HG03432 (cell line): ENCODE measurements around the gene GABBR2.
A peak's percentile ranks its signal among the peaks of the same experiment; 100 is the strongest.

Experiments
- ATAC-seq: cut with Tn5 transposase; IDR thresholded peaks from one replicate; pipeline ENCODE4 v1.9.1; 2021; ENCODE audit warnings: mild to moderate bottlenecking, moderate library complexity; ENCODE audit not compliant: unreplicated experiment

Gene GABBR2

DNA sequence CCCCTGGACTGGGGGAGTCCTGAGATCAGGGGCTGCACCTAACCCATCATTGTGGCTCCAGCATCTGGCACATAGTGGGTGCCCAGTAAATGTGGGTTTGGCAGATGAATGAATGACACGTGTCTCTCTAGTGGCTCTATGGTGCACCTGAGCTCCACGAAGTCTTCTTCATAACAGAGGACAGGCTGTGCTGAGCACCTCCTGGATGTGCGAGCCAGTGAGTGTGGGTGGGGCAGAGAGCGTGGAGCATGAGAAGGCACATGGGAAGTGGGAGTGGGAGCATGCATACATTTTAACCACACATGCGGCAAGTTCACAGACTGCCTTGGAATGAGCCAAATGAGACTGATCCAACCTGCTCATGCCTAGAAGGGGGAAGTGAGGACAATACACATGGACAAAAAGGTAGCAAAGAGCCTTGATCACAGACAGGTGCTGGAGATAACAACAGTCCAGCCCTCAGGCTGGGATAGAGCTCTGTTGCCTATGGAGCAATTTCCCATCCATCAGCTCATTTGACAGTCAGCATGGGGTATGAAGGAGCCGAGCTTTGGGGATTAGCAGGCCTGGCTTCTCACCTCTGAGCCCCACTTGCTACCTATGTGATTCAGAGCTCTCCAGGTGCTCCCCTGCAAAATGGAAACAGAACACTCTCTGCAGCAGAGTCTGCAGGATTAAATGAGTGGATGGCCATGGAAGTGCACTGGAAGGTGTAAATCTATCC is 377.0 kb downstream of the GABBR2 start:
- no peak for ATAC-seq

DNA sequence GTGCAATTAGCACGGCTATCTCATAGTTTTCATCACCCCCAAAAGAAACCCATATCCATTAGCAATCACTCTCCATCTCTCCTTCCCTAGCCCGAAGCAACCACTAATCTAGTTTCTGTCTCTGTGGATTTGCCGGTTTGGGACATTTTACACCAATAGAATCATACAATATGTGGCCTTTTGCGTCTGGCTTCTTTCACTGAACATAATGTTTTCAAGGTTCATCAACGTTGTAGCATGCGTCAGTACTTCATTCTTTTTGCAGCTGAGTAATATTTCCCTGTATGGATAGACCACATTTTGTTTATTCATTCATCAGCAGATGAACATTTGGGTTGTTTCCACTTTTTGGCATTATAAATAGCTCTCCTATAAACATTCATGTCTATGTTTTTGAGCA is 377.9 kb downstream of the GABBR2 start:
- ATAC-seq: no peak

DNA sequence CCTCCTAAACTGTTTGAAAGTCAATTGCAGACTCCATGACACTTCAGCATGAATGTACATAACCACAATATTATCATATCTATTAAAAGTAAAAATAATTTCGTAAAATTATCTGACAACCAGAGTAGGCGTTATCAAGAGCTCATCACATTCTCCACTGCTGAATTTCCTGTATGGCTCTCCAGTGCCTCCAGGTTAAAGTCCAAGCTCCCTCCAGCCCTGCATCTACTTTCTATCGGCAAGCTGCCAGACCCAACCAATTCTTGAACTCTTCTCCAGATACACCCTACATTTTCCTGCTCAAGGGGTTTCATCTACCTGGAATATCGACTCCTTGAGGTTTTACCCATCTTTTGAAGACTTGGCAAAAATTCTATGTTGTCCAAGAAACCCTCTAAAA is 378.8 kb downstream of the GABBR2 start:
- ATAC-seq: no peak

DNA sequence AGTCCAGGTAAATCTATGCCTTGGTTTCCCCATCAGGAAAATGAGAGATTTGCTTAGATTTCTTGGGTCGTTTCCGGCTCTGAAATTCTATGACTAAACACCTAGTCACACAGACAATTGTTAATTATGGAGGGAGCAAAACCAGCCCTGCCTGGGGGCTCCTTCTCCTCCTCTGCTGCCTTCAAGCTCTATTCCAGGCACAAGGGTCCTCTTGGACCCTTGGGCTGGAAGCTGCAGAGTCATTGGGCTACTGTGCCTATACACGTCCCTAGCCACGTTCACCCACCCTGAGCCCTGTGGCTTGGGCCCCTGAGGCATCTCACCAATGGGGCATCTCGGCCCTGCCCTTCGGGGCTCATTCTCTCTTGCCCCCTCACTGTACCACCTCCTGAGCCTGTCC is 379.5 kb downstream of the GABBR2 start:
- ATAC-seq: no peak

DNA sequence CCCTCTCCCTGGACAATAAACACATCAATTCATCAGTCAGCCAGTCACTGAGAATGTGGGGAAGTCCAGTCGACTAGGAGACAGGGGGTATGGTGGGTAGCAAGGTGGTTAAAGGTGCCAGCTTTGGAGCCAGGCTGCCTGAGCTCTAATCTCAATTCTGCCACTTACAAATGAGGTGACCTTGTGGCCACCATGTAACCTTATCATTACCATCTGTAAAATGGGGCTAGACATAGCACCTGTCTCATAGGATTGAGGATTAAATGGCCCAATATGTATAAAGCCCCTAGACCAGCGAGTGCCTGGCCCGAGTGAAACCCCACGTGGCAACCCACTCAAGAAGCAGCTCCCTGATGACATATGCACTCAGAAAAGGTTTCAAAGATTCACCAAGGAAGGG is 380.0 kb downstream of the GABBR2 start:
- no peak for ATAC-seq

DNA sequence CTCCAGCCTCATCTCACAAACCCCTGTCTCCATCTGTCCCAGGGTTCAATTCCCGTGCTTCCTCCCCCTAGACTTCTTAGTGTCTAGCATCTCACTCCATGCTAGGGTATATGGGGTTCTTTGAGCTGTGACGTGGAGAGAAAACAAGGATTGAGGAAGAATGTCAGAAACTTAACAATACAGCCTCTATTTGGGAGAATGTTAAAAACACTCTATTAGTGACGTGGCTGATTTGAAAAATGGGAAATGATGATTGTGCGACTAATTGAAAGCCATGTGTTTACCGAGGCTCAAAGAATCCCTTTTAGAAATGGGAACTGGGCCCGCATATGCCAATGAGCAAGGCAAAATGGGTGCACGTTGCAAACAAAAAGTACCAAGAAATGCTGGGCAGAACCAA is 380.6 kb downstream of the GABBR2 start:
- ATAC-seq: no peak

DNA sequence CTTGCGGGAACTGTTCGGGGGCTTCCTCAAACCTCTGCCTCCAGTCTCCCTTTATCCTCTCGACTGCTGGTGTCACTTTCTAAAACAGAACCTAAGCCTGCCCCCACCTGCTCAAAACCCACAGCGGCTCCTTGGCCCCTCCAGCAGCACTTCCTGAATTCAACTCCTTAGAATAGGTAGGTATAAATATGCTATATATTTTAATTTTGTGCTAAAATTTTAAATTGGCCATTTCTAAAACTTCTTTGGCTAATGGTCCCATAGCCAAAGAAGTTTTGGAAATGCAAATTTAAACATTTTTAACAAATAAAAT is 381.5 kb downstream of the GABBR2 start:
- no peak for ATAC-seq

DNA sequence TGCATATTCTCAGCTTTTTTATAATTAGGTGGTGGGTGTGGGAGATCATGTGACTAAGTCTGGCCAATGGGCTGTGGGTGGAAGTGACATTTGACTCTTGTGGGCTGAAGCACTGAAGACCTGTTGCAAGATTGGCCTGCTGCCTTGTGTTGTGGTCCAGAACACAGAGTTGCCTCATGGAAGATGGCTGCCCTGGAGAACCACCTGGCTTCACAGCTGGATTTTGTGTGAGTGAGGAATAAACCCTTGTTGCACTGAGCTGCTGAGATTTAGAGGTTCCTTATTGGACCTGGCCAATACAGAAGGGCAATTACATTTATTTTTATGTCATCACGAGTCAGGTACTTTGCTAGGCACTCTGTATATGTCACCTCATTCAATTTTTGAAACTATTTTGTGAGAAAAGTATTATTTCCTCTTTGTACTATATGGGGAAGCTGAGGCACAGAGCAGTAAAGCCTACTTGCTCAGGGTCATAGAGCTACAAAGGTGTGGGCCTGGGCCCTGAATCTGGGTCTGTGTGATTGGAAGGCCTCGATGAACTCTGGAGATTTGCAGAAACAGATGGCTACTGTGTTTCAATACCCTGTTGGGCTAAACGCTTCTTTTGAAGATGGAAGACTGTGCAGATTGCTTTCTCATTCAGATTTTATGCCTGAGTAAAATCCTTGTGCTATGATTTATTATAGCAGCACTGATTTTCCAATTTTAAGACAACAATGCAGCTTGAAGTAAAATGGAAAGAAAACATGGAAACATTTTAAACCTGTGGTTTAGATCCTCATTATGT is 382.1 kb downstream of the GABBR2 start:
- ATAC-seq: no peak

DNA sequence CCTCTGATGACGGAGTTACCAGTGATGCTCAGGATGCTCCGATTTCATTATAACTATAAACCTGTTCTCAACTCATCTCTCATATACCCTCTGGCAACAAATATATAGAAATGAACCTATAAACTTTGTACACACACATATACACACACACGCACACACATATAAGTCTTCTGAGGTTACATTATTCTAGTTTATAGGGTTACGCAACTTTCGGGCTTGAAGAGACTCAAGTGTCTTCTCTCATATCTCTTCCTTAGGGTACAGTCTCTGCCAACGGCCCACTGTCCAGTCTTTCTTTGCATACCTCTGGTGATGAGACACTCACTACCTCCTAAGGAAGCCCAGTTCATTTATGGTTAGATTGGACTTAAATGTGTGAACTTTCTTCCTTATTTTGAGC is 383.9 kb downstream of the GABBR2 start:
- ATAC-seq: no peak

DNA sequence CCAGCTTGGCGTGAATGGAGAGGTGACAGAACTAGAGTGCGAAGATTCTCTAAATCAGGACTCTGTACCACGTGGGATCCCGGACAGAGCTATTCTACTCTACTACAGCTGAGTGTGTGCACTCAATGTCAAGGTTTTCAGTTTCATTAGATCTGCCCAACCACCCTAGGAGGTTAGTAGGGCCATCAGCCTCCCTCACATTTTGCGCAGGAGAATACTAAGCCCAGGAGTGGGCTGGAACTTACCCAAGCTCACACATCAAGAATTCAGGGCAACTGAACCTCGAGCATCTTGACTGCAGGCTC is 385.0 kb downstream of the GABBR2 start:
- ATAC-seq: no peak

DNA sequence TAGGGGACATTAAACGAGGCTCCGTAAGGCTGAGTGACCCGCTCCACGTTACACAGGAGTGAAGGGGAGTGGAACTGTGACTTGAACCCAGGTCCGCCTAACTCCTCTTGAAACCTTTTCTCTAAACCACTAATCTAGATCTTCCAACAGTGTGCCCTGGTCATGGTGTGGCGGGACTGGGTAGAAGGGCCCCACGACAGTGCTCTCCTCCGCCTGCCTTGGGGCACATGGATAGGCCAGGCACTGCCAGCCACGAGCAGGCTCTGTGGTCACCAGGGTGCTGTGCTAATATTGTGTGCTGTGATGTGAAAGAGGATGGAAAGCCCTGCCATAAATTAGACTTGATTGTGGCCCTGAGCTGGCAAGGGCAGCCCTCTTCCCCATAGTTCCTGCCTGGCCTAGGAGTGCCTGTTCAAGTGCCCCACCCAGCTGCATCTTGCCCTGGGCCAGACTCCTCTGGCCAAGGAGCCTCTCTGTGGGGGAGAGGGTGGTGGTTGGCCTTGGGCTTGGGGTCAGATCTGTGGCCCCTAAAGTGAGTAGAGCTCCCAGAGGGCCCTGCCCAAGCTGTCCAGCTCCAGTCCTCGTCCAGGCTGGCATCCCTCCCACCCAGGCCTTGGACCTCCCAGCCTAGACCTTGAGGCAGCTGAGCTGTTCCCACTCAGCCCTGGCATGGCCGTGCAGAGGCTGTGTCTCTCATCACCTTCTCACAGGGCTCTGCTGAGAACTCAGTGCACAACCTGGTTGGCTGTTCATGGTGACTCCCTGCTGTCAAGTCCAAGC is 385.5 kb downstream of the GABBR2 start:
- ATAC-seq: no peak

DNA sequence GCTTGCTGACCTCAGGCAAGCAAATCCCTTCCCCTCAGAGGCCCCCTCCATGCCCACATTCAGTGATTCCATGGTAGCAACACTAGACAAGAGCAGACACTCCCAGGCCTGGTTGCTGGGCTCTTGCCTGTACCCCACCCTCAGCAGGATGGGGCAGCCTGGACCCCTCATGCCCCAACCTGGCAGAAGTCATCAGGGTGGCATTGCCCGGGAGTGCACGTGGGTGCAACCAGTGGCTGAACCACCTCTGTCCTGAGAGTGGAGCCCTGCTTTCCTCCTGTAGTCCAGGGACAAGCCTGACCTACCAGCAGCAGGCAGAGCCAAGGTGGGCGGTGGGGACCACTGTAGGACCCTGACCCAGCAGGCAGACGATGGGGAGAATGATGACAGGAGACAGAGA is 387.5 kb downstream of the GABBR2 start:
- no peak for ATAC-seq

DNA sequence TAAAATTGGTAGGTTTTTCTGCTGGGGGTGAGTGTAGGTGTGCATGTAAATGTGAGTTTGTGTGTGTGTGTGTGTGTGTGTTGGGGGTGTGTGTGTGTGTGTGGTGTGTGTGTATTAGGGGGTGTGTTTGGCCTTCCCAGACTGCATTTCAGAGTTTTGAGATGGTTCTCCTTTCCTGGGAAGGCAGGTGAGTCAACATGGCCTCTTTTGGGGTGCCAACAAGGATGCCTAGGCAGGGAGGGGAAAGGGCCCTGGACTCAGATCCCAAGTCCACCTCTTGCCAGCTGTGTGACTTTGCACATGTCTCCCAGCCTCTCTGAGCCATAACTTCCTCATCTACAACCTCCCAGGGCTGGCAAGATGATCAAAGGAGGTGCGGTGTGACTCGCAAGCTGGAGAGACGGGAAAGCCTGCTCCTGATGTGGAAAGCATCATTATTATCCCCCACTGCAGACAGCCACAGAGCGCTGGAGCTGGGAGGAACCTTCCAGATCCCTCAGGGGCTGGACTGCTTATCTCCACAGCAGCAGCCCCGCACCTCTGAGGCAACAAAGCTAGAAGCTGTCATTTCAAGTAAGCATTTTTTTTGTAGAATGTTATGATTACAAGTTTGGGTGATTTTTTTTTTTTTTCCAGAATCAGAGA is 389.8 kb downstream of the GABBR2 start:
- no peak for ATAC-seq

DNA sequence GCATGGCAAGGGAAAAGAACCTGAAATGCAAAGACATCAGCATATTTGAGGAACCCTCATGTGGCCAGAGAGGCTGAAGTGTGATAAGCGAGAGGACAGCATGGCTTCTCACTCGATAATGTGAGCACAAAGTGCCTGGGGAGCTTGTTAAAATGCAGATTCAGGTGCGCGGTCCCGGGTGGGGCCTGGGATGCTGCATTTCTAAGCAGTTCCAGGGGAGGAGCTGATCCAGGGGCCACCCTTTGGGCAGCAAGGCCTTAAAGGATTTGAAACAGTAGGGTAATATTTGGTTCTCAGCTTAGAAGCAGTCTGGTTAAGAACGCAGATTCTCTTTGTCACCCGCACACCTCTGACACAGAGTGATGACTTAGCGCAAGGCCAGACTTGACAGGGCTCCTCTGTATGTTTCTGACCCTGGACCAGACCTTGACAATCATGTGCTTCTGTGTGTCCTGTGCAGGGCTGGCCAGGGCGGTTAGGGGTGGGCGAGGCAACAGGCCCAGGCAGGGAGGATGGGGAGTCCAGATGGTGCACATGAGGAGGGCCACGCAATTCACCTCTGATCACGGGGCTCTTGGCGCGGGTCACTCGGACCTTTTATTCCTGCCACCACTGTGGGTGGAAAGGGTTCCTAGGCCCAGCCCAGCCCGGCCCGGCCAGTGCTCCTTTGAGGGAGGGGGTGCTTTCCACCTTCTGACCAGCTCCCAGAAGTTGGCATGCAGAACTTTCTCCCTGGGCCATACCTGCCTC is 390.5 kb downstream of the GABBR2 start:
- ATAC-seq: no peak

DNA sequence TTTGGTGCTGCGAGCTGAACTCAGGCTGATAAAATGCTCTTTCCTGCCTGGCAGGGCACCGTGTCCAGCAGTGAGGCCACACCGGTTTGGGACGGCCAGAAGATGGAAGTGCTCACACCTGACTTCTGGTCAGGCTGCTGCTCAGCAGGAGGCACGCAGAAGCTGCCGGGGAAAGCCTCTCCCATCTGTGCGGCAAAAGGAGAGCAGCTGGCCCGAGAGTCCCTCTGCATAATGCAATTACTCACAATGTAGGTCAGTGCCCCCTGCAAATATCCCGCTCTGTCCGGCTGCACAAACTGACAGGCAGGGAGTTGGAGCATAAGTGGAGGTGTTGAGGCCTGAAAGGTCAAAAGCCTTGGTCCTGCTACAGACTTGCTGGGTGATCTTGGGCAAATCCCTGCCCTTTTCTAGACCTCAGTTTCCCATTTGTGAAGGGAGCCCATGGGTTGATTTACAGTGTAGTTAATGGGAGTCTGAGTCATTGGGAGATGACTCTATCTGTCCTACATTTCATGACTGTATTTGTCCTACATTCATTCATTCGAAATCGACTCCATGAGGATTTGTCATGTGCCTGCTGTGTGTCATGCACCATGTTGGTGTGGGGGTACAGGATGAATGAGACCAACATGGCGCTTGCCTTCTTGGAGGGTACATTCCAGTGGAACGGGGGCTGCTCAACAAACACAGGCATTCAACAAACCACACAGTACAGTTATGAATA is 391.4 kb downstream of the GABBR2 start:
- ATAC-seq: no peak

DNA sequence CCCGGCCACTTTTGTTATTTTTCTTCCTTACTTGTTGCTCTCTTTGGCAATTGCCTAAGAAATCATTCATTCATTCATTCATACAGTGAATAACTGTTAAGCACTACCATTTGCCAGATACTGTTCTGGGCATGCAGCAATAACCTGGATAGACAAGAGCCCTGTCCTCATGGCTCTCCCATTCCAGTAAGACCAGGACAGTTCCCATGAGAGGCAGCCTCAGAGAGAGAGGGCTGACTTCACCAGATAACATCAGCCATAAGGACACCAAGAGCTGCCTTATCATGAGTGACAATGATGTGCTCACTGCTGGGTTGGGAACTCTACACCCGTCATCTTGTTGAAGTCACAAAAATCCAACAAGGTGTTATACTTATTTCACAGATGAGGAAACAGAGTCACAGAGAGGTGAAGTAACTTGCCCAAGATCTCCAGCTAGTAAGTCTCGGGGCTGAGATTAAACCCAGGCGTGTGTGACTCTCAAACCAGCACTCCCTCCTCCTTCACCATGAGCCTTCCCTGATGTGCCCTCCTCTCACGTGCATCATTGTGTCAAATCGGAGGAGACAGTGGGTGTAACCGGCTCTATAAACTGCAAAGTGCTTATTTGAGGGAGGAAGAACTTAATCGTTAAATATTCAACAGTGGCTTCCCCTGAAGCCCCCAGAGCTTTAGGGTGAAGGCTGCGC is 392.1 kb downstream of the GABBR2 start:
- ATAC-seq: no peak

DNA sequence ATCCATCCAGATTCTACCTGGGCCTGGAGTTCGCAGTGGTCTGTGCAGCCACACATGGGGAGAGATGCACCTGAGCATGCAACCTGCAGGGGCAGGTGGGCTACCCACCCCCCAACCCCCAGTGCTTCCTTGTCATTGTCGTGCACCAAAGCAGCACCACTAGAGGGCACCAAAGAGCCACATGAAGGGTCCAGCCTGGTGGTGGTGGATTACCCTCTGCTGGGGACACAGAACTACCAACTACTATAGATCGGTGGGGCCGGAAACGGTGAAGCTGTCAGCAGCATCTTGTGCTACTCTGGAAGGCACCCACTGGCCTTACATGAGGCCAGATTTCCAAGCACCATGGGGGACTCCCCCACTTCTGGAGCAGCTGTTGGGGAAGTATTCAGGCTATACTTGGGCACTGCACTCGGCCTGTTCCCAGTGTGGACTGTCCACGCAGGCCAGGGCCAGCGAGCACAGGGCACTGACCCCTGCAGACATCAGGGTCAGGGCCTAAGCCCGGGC is 393.1 kb downstream of the GABBR2 start:
- peak; percentile 73 for ATAC-seq

DNA sequence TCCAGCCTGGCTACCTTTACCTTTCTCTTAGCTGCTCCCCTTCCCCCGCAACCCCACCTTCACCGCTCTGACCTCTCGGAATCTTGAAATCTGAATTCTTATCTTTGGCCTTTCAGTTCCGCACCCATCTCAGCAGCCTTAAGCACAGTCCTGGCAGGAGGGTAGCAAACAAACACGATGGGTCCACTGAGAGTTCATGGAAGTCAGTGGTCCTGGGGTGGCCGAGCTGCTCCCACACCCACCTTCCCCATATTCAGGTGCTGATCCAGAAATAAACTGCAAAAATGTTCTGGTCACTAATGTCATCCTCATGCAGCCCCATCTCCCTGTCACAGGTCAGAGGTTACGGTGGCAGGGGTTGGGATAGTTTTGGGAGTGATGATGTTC is 393.7 kb downstream of the GABBR2 start:
- ATAC-seq: no peak

DNA sequence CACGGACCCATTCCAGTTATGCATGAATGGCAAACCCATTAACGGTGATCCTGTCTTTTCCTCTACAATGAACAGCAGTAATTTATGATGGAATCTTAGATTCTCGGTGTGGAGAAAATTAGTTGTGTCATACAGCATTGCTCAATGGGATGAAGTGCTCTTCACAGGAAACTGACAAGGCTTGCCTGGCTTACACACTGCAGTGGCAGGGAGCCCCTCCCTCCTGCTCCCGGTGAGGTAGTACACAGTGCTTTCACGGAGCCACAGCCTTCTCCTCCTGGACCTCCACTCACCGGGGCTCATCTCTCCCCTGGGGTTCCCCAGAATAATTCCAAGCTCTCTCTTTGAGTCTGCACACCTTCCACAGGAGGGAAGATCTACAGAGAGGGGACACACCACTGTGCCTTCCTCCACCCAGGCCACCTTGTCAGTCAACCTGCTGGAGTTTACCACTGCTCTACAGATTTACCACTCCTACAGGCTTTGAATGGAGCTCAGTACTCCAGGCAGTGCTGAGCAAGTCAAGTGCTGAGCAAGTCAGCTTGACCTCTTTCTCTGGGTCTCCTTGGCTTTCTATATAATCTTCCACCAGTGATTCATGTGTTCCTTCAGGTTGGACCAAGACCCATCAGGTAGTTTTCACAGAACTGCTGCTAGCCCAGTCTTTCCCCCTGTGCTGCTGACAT is 394.2 kb downstream of the GABBR2 start:
- no peak for ATAC-seq
